HepG2 (cell line): ENCODE results near the gene DCAF7. TPM values are rescaled to one million over a fixed set of nuclear protein-coding genes. Genes with fewer than 3 reads are reported as not detected.
A peak's percentile ranks its signal among the peaks of the same experiment; 100 is the strongest.

ENCODE experiments used
- DBP ChIP-seq: sonication (generic); formaldehyde crosslinking; IDR thresholded peaks from 2 replicates; pipeline ENCODE4 v1.4.0; 2020; ENCODE audit warnings: missing genetic modification reagents; ENCODE audit errors: not compliant biosample characterization
- DMTF1 ChIP-seq: sonication (generic); formaldehyde crosslinking; IDR thresholded peaks from 2 replicates; pipeline ENCODE4 v1.4.0; 2020; ENCODE audit warnings: mild to moderate bottlenecking, missing genetic modification reagents
- MATR3 ChIP-seq: sonication (generic); formaldehyde crosslinking; IDR thresholded peaks from 2 replicates; pipeline ENCODE4 v1.4.0; 2020; ENCODE audit warnings: missing genetic modification reagents
- NFE2 ChIP-seq: sonication (generic); formaldehyde crosslinking; IDR thresholded peaks from 2 replicates; pipeline ENCODE4 v1.4.0; 2020; ENCODE audit warnings: missing genetic modification reagents
- TAF15 ChIP-seq: fragments of 200-400 bp; formaldehyde crosslinking; IDR thresholded peaks from one replicate; pipeline ENCODE4 v1.6.1; 2018; ENCODE audit warnings: mild to moderate bottlenecking, low read depth, low read length; ENCODE audit not compliant: poor library complexity, severe bottlenecking
- THAP11 ChIP-seq: IDR thresholded peaks from 2 replicates; pipeline ENCODE4 v1.6.1; 2016; ENCODE audit warnings: missing biosample characterization, missing genetic modification reagents
- ZNF335 ChIP-seq: sonication (generic); formaldehyde crosslinking; IDR thresholded peaks from 2 replicates; pipeline ENCODE4 v1.4.0; 2020; ENCODE audit warnings: missing genetic modification reagents
- ZNF687 ChIP-seq: sonication (generic); formaldehyde crosslinking; IDR thresholded peaks from 2 replicates; pipeline ENCODE4 v1.5.1; 2020; ENCODE audit warnings: mild to moderate bottlenecking, missing genetic modification reagents, moderate library complexity
- ZNF766 ChIP-seq: sonication (generic); formaldehyde crosslinking; IDR thresholded peaks from 2 replicates; pipeline ENCODE4 v1.5.0; 2020; ENCODE audit warnings: missing genetic modification reagents, borderline replicate concordance
- ZNF784 ChIP-seq: sonication (generic); formaldehyde crosslinking; IDR thresholded peaks from 2 replicates; pipeline ENCODE4 v1.5.1; 2020; ENCODE audit warnings: missing genetic modification reagents, mild to moderate bottlenecking, borderline replicate concordance
- polyA plus RNA-seq, 8 experiments: library from polyadenylated mRNA; depleted of rRNA in 3 of 8; stranded (reverse) in 7 of 8; unstranded in 1 of 8; fragments of >200 nt; fragmentation: Illumina TruSeq in 4 of 8; extraction: Trizol in 4 of 8; gene quantifications; 2 replicates each; pipeline versions ENCODE4 v1.2.1 to v1.2.3, GENCODE V29; 2011 to 2016; ENCODE audit warnings: low read depth in 4 of 8, missing spikeins in 1 of 8, mixed read lengths in 1 of 8; ENCODE audit not compliant: insufficient read depth in 1 of 8
- total RNA-seq, 5 experiments: library from RNA; depleted of rRNA; stranded (reverse); fragments of >200 nt; fragmentation: Illumina TruSeq; extraction: Trizol; gene quantifications; 2 replicates each; pipeline ENCODE4 v1.2.3, GENCODE V29; 2016; ENCODE audit warnings: low read depth in 1 of 5
- TF ChIP-seq, protein P1 (sequence below): IDR thresholded peaks from 2 replicates; pipeline ENCODE4 v1.6.1; 2016; ENCODE audit warnings: control low read depth
- TF ChIP-seq, protein P2 (sequence below): IDR thresholded peaks from 2 replicates; pipeline ENCODE4 v1.6.1; 2016; ENCODE audit warnings: low read depth, missing genetic modification reagents, missing compliant biosample characterization

Gene DCAF7
- total and polyA plus RNA-seq, 2 of the 13 experiments (the other 11 are each of a cell fraction or from before 2014, with no cell fraction given): 55.2 to 73.4 TPM

DNA sequence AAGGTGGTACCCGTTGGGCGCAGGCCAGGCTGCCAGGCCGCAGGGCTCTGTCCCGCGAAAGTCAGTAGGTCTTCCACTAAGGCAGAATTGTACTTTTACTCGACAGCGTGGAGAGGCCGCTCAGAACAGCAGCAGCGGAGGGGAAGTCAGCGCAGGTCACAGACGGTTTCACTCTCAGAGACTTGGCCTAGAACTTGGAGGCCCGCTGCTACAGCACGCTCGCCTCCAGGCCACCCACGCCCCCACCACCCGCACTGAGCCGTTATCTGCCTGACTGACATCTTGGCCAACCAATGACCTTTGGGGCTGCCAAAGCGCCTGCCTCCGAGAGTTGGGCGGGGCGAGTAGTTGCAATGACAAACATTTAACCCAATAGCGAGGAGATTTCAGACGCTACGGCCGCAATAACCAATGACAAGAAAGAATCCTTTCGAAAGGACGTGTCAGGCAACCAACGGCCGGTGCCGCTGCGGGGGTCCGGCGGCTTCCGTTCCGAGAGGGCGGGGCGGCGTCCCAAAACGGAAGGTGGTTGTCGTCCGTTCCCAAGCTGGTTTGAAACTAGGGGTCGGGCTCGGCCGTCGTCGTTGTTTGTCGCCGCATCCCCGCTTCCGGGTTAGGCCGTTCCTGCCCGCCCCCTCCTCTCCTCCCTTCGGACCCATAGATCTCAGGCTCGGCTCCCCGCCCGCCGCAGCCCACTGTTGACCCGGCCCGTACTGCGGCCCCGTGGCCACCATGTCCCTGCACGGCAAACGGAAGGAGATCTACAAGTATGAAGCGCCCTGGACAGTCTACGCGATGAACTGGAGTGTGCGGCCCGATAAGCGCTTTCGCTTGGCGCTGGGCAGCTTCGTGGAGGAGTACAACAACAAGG, at the start of gene DCAF7 (continued):
- TF ChIP-seq DBP (CRISPR knock-in tag): peak; percentile 76
- peak; percentile 19; the same call in 1 of the 2 replicates for TF ChIP-seq ZNF784
- peak; percentile 78; the same call in 1 of the 2 replicates for TF ChIP-seq ZNF766 (CRISPR knock-in tag)
- TF ChIP-seq ZNF335 (CRISPR knock-in tag): peak; percentile 75; the same call in 1 of the 2 replicates
- no peak for TF ChIP-seq NFE2 (CRISPR knock-in tag)
- TF ChIP-seq TAF15: peak; percentile 96
- TF ChIP-seq, protein P1, sequence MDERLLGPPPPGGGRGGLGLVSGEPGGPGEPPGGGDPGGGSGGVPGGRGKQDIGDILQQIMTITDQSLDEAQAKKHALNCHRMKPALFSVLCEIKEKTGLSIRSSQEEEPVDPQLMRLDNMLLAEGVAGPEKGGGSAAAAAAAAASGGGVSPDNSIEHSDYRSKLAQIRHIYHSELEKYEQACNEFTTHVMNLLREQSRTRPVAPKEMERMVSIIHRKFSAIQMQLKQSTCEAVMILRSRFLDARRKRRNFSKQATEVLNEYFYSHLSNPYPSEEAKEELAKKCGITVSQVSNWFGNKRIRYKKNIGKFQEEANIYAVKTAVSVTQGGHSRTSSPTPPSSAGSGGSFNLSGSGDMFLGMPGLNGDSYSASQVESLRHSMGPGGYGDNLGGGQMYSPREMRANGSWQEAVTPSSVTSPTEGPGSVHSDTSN: peak; percentile 99
- TF ChIP-seq DMTF1: no peak
- peak; percentile 91 for TF ChIP-seq THAP11 (CRISPR knock-in tag)
- peak; percentile 89 for TF ChIP-seq ZNF687 (CRISPR knock-in tag)
- TF ChIP-seq, protein P2, sequence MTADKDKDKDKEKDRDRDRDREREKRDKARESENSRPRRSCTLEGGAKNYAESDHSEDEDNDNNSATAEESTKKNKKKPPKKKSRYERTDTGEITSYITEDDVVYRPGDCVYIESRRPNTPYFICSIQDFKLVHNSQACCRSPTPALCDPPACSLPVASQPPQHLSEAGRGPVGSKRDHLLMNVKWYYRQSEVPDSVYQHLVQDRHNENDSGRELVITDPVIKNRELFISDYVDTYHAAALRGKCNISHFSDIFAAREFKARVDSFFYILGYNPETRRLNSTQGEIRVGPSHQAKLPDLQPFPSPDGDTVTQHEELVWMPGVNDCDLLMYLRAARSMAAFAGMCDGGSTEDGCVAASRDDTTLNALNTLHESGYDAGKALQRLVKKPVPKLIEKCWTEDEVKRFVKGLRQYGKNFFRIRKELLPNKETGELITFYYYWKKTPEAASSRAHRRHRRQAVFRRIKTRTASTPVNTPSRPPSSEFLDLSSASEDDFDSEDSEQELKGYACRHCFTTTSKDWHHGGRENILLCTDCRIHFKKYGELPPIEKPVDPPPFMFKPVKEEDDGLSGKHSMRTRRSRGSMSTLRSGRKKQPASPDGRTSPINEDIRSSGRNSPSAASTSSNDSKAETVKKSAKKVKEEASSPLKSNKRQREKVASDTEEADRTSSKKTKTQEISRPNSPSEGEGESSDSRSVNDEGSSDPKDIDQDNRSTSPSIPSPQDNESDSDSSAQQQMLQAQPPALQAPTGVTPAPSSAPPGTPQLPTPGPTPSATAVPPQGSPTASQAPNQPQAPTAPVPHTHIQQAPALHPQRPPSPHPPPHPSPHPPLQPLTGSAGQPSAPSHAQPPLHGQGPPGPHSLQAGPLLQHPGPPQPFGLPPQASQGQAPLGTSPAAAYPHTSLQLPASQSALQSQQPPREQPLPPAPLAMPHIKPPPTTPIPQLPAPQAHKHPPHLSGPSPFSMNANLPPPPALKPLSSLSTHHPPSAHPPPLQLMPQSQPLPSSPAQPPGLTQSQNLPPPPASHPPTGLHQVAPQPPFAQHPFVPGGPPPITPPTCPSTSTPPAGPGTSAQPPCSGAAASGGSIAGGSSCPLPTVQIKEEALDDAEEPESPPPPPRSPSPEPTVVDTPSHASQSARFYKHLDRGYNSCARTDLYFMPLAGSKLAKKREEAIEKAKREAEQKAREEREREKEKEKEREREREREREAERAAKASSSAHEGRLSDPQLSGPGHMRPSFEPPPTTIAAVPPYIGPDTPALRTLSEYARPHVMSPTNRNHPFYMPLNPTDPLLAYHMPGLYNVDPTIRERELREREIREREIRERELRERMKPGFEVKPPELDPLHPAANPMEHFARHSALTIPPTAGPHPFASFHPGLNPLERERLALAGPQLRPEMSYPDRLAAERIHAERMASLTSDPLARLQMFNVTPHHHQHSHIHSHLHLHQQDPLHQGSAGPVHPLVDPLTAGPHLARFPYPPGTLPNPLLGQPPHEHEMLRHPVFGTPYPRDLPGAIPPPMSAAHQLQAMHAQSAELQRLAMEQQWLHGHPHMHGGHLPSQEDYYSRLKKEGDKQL (CRISPR knock-in tag): no peak
- no peak for TF ChIP-seq MATR3 (CRISPR knock-in tag)
